ENCODE results near the gene EPB42. TPM values are rescaled to one million over a fixed set of nuclear protein-coding genes. Genes with fewer than 3 reads are reported as not detected.

Gene EPB42
- total and polyA plus RNA-seq, 2 of the 4 experiments (the other 2 are of a cell fraction), result not detected

DNA sequence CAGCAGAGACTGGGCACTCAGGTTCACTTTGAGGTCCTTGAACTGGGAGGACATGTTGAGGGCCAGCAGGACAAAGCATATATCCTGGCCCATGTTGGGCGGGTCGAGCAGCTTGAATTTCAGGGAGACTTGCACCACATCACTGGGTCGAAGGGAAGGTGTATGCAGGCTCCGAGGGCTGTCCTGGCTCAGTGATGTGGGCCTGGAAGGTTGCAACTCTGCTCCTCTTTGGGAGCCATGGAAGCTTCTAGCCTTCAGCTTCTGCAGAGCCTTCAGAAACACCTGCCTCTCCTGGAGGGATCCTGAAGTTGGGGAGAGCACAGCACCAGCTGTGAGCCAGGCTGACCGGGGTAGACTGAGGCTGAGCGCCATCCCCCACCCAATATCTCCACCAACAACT lies 14.7 kb upstream of the EPB42 start:
- no peak overlapping the region for H3K27ac ChIP-seq (ENCODE audit: insufficient read depth, low read length)
- no peak overlapping the region for H3K56ac ChIP-seq (ENCODE audit: extremely low read depth, insufficient read depth, low read length)
- intact Hi-C loops (cut with micrococcal nuclease) (no loop called here), dilution Hi-C loops (cut with HindIII; ENCODE audit: low sequenced_read_pairs, unreplicated experiment) (no loop called here), in situ Hi-C loops (cut with MboI; ENCODE audit: low sequenced_read_pairs) (no loop called here)
- no peaks in the 10 kb centered on the region for H4K20me1 ChIP-seq (ENCODE audit: insufficient read depth, low read length)
- H4K91ac ChIP-seq (ENCODE audit: insufficient read depth, low read depth, low read length), result no peak overlapping the region
- H4K8ac ChIP-seq (ENCODE audit: low read depth in 2 of 2, low read length in 2 of 2), result no peak overlapping the region
- ChIA-PET POLR2A (ENCODE audit: unreplicated experiment) (interaction anchor here (0.6 kb wide), 1 partner anchor 227 kb away, joined by 12 read pairs; no protein-coding TSS in a partner anchor), CTCF (interaction anchor here (0.7 kb wide), 1 partner anchor 50 kb away, joined by 3 read pairs; no protein-coding TSS in a partner anchor)
- no peaks in the 10 kb centered on the region for H3K4me1 ChIP-seq (ENCODE audit: control insufficient read depth, insufficient read depth, low read length)
- H3K36me3 ChIP-seq (ENCODE audit: control insufficient read depth, insufficient read depth, low read length), result no peaks in the 10 kb centered on the region
- H3K4me2 ChIP-seq (ENCODE audit: low read depth, low read length), result no peak overlapping the region
- no peak overlapping the region for H3K14ac ChIP-seq (replicated peaks; ENCODE audit: low read depth, low read length)
- H2BK20ac ChIP-seq (ENCODE audit: low read depth, low read length), result no peak overlapping the region
- no peak overlapping the region for H3K18ac ChIP-seq (ENCODE audit: low read depth, low read length)
- no peaks in the 10 kb centered on the region for H3K9me3 ChIP-seq (ENCODE audit: control insufficient read depth, insufficient read depth, low read length)
- H3K79me1 ChIP-seq (ENCODE audit: low read depth in 1 of 2, low read length in 2 of 2), result no peaks in the 10 kb centered on the region
- 49% methylated on average over 5 of the region's 6 CpGs; no CpG with 5 or more reads in 1 of the 2 experiments for WGBS, 2 experiments (ENCODE audit: extremely low coverage in 2 of 2, insufficient read length in 1 of 2)
- H2AK5ac ChIP-seq (ENCODE audit: low read depth, low read length), result no peak overlapping the region
- H3K9ac ChIP-seq (ENCODE audit: low read depth, low read length), result no peak overlapping the region
- no peak overlapping the region for H3K4me3 ChIP-seq (ENCODE audit: insufficient read depth, low read depth, low read length)
- DNase-seq (no peak), ATAC-seq (ENCODE audit: low read depth) (no peak)
- H3K27me3 ChIP-seq (ENCODE audit: control insufficient read depth, insufficient read depth, low read length), result peaks cover 66% of the 10 kb centered on the region
- no peak overlapping the region for H4K5ac ChIP-seq (ENCODE audit: low read depth, low read length)
- H2AK9ac ChIP-seq (replicated peaks; ENCODE audit: low read depth, low read length, poor library complexity), result no peak overlapping the region
- H3K23ac ChIP-seq (ENCODE audit: low read depth, low read length), result no peak overlapping the region
- TF ChIP-seq, protein P1, sequence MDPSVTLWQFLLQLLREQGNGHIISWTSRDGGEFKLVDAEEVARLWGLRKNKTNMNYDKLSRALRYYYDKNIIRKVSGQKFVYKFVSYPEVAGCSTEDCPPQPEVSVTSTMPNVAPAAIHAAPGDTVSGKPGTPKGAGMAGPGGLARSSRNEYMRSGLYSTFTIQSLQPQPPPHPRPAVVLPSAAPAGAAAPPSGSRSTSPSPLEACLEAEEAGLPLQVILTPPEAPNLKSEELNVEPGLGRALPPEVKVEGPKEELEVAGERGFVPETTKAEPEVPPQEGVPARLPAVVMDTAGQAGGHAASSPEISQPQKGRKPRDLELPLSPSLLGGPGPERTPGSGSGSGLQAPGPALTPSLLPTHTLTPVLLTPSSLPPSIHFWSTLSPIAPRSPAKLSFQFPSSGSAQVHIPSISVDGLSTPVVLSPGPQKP (IDR thresholded peaks at IDR 0.05; ENCODE audit: borderline replicate concordance, low read depth, low read length), result no peak
- TF ChIP-seq BHLHE40 (IDR thresholded peaks at IDR 0.05; ENCODE audit: low read depth, low read length) (no peak), MAZ (IDR thresholded peaks at IDR 0.05; ENCODE audit: borderline replicate concordance, low read depth, low read length) (no peak), CEBPB (IDR thresholded peaks at IDR 0.05; ENCODE audit: low read depth, low read length) (no peak), RCOR1 (IDR thresholded peaks at IDR 0.05; ENCODE audit: insufficient replicate concordance, low read length) (no peak)
- no peak overlapping the region for H2BK15ac ChIP-seq (ENCODE audit: low read depth, low read length)
- no peak overlapping the region for H2BK5ac ChIP-seq (ENCODE audit: low read depth, low read length, poor library complexity, severe bottlenecking)
- H2BK120ac ChIP-seq (ENCODE audit: low read depth, low read length), result no peak overlapping the region
- no peaks in the 10 kb centered on the region; the same call in 1 of the 2 replicates for H3K9me1 ChIP-seq (ENCODE audit: insufficient read depth, low read length)
- BruUV-seq (replicated peaks), result no TSS peak
- H2AFZ ChIP-seq (replicated peaks; ENCODE audit: low read length, poor library complexity), result no peak overlapping the region
- H3K4ac ChIP-seq (ENCODE audit: low read depth, low read length), result no peak overlapping the region

Measured in IMR-90 (cell line).